ENCODE results near the gene C22orf42. TPM values are rescaled to one million over a fixed set of nuclear protein-coding genes. Genes with fewer than 3 reads are reported as not detected.
"Not testable (repeated sequence)": the region's sequence is repeated elsewhere in the genome, so short reads cannot be mapped to it uniquely, and the experiment has no call there.

The C22orf42 gene
- total RNA-seq, 1 experiment from 2014 or later, result not detected

DNA sequence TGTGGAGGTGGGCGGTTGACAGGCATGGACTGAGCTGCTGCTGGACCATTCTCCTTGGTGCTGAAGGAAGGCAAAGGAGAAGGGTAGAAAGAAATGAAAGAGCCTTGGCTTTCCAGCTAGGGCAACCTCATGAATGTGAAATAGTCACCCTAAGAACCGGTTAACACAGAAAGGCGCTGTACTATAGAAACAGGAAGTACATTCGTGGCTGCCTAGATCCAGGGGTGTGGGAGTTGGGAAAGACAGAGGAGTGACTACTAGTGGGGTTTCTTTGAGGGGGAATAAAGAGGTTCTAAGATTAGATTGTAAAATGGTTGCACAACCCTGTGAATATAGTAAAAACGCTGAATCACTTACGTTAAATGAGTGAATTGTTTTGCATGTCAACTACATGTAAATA is 7.5 kb downstream of the C22orf42 start:
- not testable (repeated sequence) for H3K4me1 ChIP-seq (ENCODE audit: insufficient read depth, low read length); H3K27ac ChIP-seq (ENCODE audit: insufficient read length, low read depth, low read length)
- WGBS (ENCODE audit: extremely low coverage, insufficient read length, low lambda C conversion rate), result no CpG with 5 or more reads among the region's 6 CpGs

DNA sequence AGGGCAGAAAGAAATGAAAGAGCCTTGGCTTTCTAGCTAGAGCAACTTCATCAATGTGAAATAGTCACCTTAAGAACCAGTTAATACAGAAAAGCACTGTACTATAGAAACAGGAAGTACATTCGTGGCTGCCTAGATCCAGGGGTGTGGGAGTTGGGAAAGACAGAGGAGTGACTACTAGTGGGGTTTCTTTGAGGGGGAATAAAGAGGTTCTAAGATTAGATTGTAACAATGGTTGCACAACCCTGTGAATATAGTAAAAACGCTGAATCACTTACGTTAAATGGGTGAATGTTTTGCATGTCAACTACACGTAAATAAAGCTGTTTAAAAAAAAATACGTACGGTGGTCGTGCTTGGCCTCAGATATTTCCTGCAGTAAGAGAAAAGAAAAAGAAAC is 8.5 kb downstream of the C22orf42 start:
- not testable (repeated sequence) for H3K14ac ChIP-seq (ENCODE audit: insufficient read depth, low read length); H3K23me2 ChIP-seq (ENCODE audit: insufficient read length, low read depth, low read length, poor library complexity, severe bottlenecking); H2BK15ac ChIP-seq (ENCODE audit: low read depth, low read length); H4K91ac ChIP-seq (ENCODE audit: insufficient read length, low read depth, low read length); H3K56ac ChIP-seq (ENCODE audit: insufficient read length, low read depth, low read length); H3K79me1 ChIP-seq (ENCODE audit: insufficient read depth, low read depth, low read length, poor library complexity, severe bottlenecking); H3K23ac ChIP-seq (ENCODE audit: insufficient read length, low read depth, low read length); H3K79me2 ChIP-seq (ENCODE audit: insufficient read depth, low read length); H3K27me3 ChIP-seq (ENCODE audit: insufficient read depth, low read length); H3K9me3 Mint-ChIP-seq; H3K4me1 ChIP-seq (ENCODE audit: insufficient read depth, low read length); H3K4ac ChIP-seq (ENCODE audit: low read depth, low read length); H4K8ac ChIP-seq (replicated peaks; ENCODE audit: insufficient read length, low read depth, low read length); H4K20me1 ChIP-seq (ENCODE audit: control insufficient read depth, insufficient read depth, insufficient read length); H3K4me2 ChIP-seq (ENCODE audit: insufficient read depth, insufficient read length, low read length); H3K18ac ChIP-seq (ENCODE audit: insufficient read length, low read depth, low read length); H3K4me3 Mint-ChIP-seq; H2AK5ac ChIP-seq (ENCODE audit: insufficient read length, low read length); H3K36me3 Mint-ChIP-seq (ENCODE audit: insufficient read depth in 1 of 3, low read depth in 3 of 3); H3K27ac Mint-ChIP-seq; H3K27ac ChIP-seq (ENCODE audit: insufficient read length, low read depth, low read length); H2BK12ac ChIP-seq (ENCODE audit: insufficient read length, low read depth, low read length); H4K5ac ChIP-seq (ENCODE audit: insufficient read length, low read depth, low read length); H2AFZ ChIP-seq (ENCODE audit: low read length); H2BK20ac ChIP-seq (ENCODE audit: low read depth, low read length, poor library complexity, severe bottlenecking); H3T11ph ChIP-seq (ENCODE audit: low read length); H3K9me3 ChIP-seq (ENCODE audit: control insufficient read depth, low read depth, low read length); H2BK5ac ChIP-seq (ENCODE audit: insufficient read length, low read length); H2BK120ac ChIP-seq (ENCODE audit: low read depth, low read length, poor library complexity, severe bottlenecking); H3K9ac ChIP-seq (ENCODE audit: extremely low read depth, insufficient read length, low read length); DNase-seq
- WGBS (ENCODE audit: extremely low coverage, insufficient read length, low lambda C conversion rate), result no CpG with 5 or more reads among the region's 7 CpGs
- peaks cover 18 to 21% of the 10 kb centered on the region in 2 experiments for H3K4me1 Mint-ChIP-seq
- H3K27me3 Mint-ChIP-seq (ENCODE audit: low read depth), result peaks cover 16% of the 10 kb centered on the region

More for the DNA sequence above, 7.5 kb downstream of the C22orf42 start:
- not testable (repeated sequence) for H4K20me1 ChIP-seq (ENCODE audit: control insufficient read depth, insufficient read depth, insufficient read length); H3K23ac ChIP-seq (ENCODE audit: insufficient read length, low read depth, low read length); H2BK20ac ChIP-seq (ENCODE audit: low read depth, low read length, poor library complexity, severe bottlenecking); H2BK120ac ChIP-seq (ENCODE audit: low read depth, low read length, poor library complexity, severe bottlenecking); H3T11ph ChIP-seq (ENCODE audit: low read length); H3K79me1 ChIP-seq (ENCODE audit: insufficient read depth, low read depth, low read length, poor library complexity, severe bottlenecking); H3K23me2 ChIP-seq (ENCODE audit: insufficient read length, low read depth, low read length, poor library complexity, severe bottlenecking); H2BK12ac ChIP-seq (ENCODE audit: insufficient read length, low read depth, low read length); H3K27me3 ChIP-seq (ENCODE audit: insufficient read depth, low read length); H4K8ac ChIP-seq (replicated peaks; ENCODE audit: insufficient read length, low read depth, low read length); H2AFZ ChIP-seq (ENCODE audit: low read length); H3K18ac ChIP-seq (ENCODE audit: insufficient read length, low read depth, low read length); H3K4me3 Mint-ChIP-seq; DNase-seq; H3K14ac ChIP-seq (ENCODE audit: insufficient read depth, low read length); H3K9me3 ChIP-seq (ENCODE audit: control insufficient read depth, low read depth, low read length); H2BK5ac ChIP-seq (ENCODE audit: insufficient read length, low read length); H4K91ac ChIP-seq (ENCODE audit: insufficient read length, low read depth, low read length); H2BK15ac ChIP-seq (ENCODE audit: low read depth, low read length); H4K5ac ChIP-seq (ENCODE audit: insufficient read length, low read depth, low read length); H2AK5ac ChIP-seq (ENCODE audit: insufficient read length, low read length); H3K36me3 Mint-ChIP-seq (ENCODE audit: insufficient read depth in 1 of 3, low read depth in 3 of 3); H3K4me2 ChIP-seq (ENCODE audit: insufficient read depth, insufficient read length, low read length); H3K79me2 ChIP-seq (ENCODE audit: insufficient read depth, low read length); H3K9ac ChIP-seq (ENCODE audit: extremely low read depth, insufficient read length, low read length); H3K9me3 Mint-ChIP-seq; H3K4ac ChIP-seq (ENCODE audit: low read depth, low read length); H3K56ac ChIP-seq (ENCODE audit: insufficient read length, low read depth, low read length)
- Mint-ChIP-seq H3K27ac (peak overlapping the region in 1 of 3 experiments; percentile 53; a peak in 1 of 7 replicates), H3K4me1 (peaks cover 18 to 21% of the 10 kb centered on the region in 2 experiments), H3K27me3 (ENCODE audit: low read depth) (peaks cover 17% of the 10 kb centered on the region)

Data from H9 (cell line).